Measurements from ENCODE around the gene TTC32. TPM values are rescaled to one million over a fixed set of nuclear protein-coding genes. Genes with fewer than 3 reads are reported as not detected.

TTC32 gene
- total RNA-seq: 40.6 TPM
- 10 to 100 TPM; 24.7 to 39.1 (median 29.2) TPM for polyA plus RNA-seq

DNA sequence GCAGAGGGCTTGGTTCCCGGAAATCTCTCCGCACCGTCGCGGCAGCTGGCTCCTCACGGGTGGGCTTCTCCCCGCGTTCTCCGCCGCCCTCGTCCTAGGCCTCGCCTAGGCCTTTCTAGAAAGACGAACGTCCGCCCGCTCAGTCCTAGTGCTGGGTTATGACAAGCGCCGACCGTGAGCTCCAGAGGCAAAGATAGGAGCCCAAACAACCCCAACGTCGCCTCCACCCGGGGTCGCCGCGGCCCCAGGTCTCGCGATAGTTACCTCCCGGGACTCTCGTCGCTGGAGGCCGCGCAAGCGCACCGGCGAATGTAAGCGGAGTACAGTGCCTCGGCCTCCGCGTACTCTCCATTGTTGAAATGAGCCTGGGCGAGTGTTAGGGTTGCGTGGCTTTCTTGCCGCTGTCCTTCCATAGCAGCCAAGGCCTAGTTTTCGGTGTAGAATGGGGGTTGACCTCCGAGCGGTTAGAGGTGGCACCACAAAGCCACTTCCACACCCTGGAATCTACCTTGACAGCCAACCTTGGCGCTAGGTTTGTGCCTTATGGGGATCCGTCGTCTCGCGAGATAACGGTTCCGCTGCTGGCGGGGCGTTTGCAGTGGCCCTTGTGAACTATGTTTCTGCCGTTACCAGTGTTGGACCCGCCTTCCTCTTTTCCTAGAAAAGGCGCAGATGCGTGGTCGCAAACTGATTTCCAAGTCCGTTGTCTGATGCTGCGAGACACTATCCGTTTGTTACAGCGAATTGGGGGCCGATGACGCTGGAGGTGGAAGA is at the start of gene TTC32:
TTC32 (minus strand) TSS at position 542 of the 774 bp plus-strand sequence; CDS start at position 413, 129 bp downstream.
- peak; percentile 88 to 98 (median 97) for DNase-seq
- ATAC-seq (ENCODE audit: low read depth in 2 of 2): peak; percentile 86
- H3K4me1 ChIP-seq (ENCODE audit: control insufficient read depth, insufficient read depth, low read length, poor library complexity, severe bottlenecking): peaks cover 46% of the 10 kb centered on the region
- Mint-ChIP-seq H3K36me3 (peaks cover 7% of the 10 kb centered on the region), H3K4me3 (peak within 1 kb of the TSS; percentile 93 to 99 (median 97)), H3K27ac (peak within 1 kb of the TSS; percentile 92 to 98 (median 98)), H3K4me1 (peaks cover 6 to 38% (median 28%) of the 10 kb centered on the region in 4 donors), H3K9me3 (peaks cover 0 to 3% (median 0%) of the 10 kb centered on the region in 7 donors), H3K27me3 (peaks cover 15% of the 10 kb centered on the region)
- H3K4me3 ChIP-seq (ENCODE audit: low read depth, low read length): peak within 1 kb of the TSS; percentile 100
- H3K27me3 ChIP-seq (ENCODE audit: control insufficient read depth, insufficient read depth, low read length): peaks cover 2% of the 10 kb centered on the region
- H3K36me3 ChIP-seq (ENCODE audit: control insufficient read depth, insufficient read depth, low read length): peaks cover 8% of the 10 kb centered on the region
- peak within 1 kb of the TSS; percentile 97 for H3K27ac ChIP-seq (ENCODE audit: insufficient read depth, low read length, poor library complexity, severe bottlenecking)
- H3K9me3 ChIP-seq (ENCODE audit: control insufficient read depth in 2 of 2, low read length in 2 of 2): peaks cover 0 to 3% of the 10 kb centered on the region in 2 experiments

DNA sequence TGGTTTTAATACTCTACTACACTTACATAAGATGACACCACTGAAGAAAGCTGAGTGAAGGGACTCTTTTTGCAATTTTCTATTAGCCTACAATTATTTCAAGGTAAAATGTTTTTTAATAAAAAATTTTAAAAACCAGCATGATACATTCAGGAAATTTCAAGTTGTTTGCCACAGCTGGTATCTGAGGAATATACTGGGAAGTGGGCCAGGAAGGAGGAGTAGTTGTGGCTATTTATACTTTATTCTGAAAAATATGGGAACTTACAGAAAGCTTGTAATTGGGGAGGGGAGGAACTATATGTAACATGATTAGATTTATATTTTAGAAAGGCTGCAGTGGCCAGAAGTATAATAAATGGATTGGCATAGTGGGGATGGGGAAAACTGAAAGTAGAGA is 47.3 kb upstream of the TTC32 start:
- peaks cover 27% of the 10 kb centered on the region for H3K36me3 Mint-ChIP-seq
- no peak overlapping the region for H3K27ac Mint-ChIP-seq
- ATAC-seq (ENCODE audit: low read depth in 2 of 2): no peak
- H3K27ac ChIP-seq (ENCODE audit: insufficient read depth, low read length, poor library complexity, severe bottlenecking): no peak overlapping the region
- no peak overlapping the region for H3K4me3 Mint-ChIP-seq
- no peak overlapping the region for H3K4me3 ChIP-seq (ENCODE audit: low read depth, low read length)
- H3K9me3 Mint-ChIP-seq: peaks cover 0 to 3% (median 0%) of the 10 kb centered on the region in 7 donors
- H3K4me1 Mint-ChIP-seq: no peaks in the 10 kb centered on the region
- DNase-seq: no peak
- H3K9me3 ChIP-seq (ENCODE audit: control insufficient read depth in 2 of 2, low read length in 2 of 2): no peaks in the 10 kb centered on the region
- peaks cover 2% of the 10 kb centered on the region for H3K36me3 ChIP-seq (ENCODE audit: control insufficient read depth, insufficient read depth, low read length)
- H3K4me1 ChIP-seq (ENCODE audit: control insufficient read depth, insufficient read depth, low read length, poor library complexity, severe bottlenecking): no peaks in the 10 kb centered on the region
- no peaks in the 10 kb centered on the region for H3K27me3 ChIP-seq (ENCODE audit: control insufficient read depth, insufficient read depth, low read length)
- no peaks in the 10 kb centered on the region for H3K27me3 Mint-ChIP-seq

DNA sequence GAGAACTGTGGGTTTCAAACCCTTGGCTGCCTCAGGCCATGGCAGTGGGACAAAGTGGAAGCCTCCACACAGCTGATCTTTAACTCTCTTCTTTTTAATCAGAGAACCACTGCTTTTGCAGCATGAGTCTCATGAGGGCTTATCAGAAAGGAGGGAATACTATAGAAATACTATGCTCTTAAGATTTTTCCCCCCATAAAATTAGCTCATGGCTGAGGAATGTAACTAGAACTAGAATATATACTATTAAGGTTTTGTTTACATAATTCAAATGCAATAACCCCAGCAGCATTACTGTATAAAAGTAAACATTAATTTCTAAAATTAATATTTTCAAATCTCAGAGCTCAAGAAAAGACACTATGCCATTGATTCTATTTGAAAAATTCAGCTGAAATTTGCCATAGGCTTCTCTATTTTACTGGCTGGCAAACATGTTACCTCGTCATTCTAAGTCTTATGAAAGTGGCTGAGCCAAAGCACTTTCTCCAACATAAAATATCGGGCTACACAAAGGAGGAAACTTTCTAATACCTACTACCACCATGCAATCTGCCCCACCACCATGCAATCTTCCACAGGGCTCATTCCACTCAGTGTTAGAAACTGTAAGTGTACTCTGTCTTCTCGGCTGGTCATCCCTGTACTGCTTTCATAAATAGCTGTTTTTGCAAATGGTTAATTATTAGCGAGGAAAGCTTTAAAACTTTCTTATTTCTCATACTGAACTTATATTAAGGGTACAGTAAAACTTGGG is 45.6 kb upstream of the TTC32 start:
- ATAC-seq (ENCODE audit: low read depth in 2 of 2): no peak
- no peak for DNase-seq
- peaks cover 23% of the 10 kb centered on the region for H3K36me3 Mint-ChIP-seq
- no peaks in the 10 kb centered on the region for H3K4me1 Mint-ChIP-seq
- peaks cover 0 to 1% (median 0%) of the 10 kb centered on the region in 7 donors for H3K9me3 Mint-ChIP-seq
- Histone ChIP-seq H3K36me3 (ENCODE audit: control insufficient read depth, insufficient read depth, low read length) (peaks cover 2% of the 10 kb centered on the region), H3K27me3 (ENCODE audit: control insufficient read depth, insufficient read depth, low read length) (no peaks in the 10 kb centered on the region), H3K4me1 (ENCODE audit: control insufficient read depth, insufficient read depth, low read length, poor library complexity, severe bottlenecking) (no peaks in the 10 kb centered on the region), H3K9me3 (ENCODE audit: control insufficient read depth in 2 of 2, low read length in 2 of 2) (no peaks in the 10 kb centered on the region), H3K4me3 (ENCODE audit: low read depth, low read length) (no peak overlapping the region), H3K27ac (ENCODE audit: insufficient read depth, low read length, poor library complexity, severe bottlenecking) (no peak overlapping the region)
- no peak overlapping the region for H3K4me3 Mint-ChIP-seq
- H3K27ac Mint-ChIP-seq: no peak overlapping the region
- H3K27me3 Mint-ChIP-seq: no peaks in the 10 kb centered on the region

- DNase-seq: no peak
- no peaks in the 10 kb centered on the region for H3K27me3 ChIP-seq (ENCODE audit: control insufficient read depth, insufficient read depth, low read length)
- no peak overlapping the region for H3K4me3 ChIP-seq (ENCODE audit: low read depth, low read length)
- Mint-ChIP-seq H3K4me1 (no peaks in the 10 kb centered on the region), H3K27me3 (no peaks in the 10 kb centered on the region), H3K9me3 (no peaks in the 10 kb centered on the region), H3K36me3 (peaks cover 18% of the 10 kb centered on the region), H3K27ac (no peak overlapping the region), H3K4me3 (no peak overlapping the region)
- no peak for ATAC-seq (ENCODE audit: low read depth in 2 of 2)
- no peaks in the 10 kb centered on the region for H3K9me3 ChIP-seq (ENCODE audit: control insufficient read depth in 2 of 2, low read length in 2 of 2)
- H3K27ac ChIP-seq (ENCODE audit: insufficient read depth, low read length, poor library complexity, severe bottlenecking): no peak overlapping the region
- H3K4me1 ChIP-seq (ENCODE audit: control insufficient read depth, insufficient read depth, low read length, poor library complexity, severe bottlenecking): no peaks in the 10 kb centered on the region
- peaks cover 2% of the 10 kb centered on the region for H3K36me3 ChIP-seq (ENCODE audit: control insufficient read depth, insufficient read depth, low read length)
Observed at GRCh38 chr2:19944205-19944845, 42.5 kb upstream of the TTC32 start.

GRCh38 chr2:19943189-19943588 is 41.4 kb upstream of the TTC32 start:
- Histone ChIP-seq H3K36me3 (ENCODE audit: control insufficient read depth, insufficient read depth, low read length) (peaks cover 2% of the 10 kb centered on the region), H3K4me3 (ENCODE audit: low read depth, low read length) (no peak overlapping the region), H3K9me3 (ENCODE audit: control insufficient read depth in 2 of 2, low read length in 2 of 2) (no peaks in the 10 kb centered on the region), H3K27me3 (ENCODE audit: control insufficient read depth, insufficient read depth, low read length) (no peaks in the 10 kb centered on the region), H3K4me1 (ENCODE audit: control insufficient read depth, insufficient read depth, low read length, poor library complexity, severe bottlenecking) (no peaks in the 10 kb centered on the region), H3K27ac (ENCODE audit: insufficient read depth, low read length, poor library complexity, severe bottlenecking) (no peak overlapping the region)
- ATAC-seq (ENCODE audit: low read depth in 2 of 2) (no peak), DNase-seq (no peak)
- no peak overlapping the region for H3K27ac Mint-ChIP-seq
- H3K36me3 Mint-ChIP-seq: peaks cover 17% of the 10 kb centered on the region
- H3K27me3 Mint-ChIP-seq: no peaks in the 10 kb centered on the region
- H3K9me3 Mint-ChIP-seq: no peaks in the 10 kb centered on the region
- H3K4me3 Mint-ChIP-seq: no peak overlapping the region
- H3K4me1 Mint-ChIP-seq: no peaks in the 10 kb centered on the region

- no peak overlapping the region for H3K27ac ChIP-seq (ENCODE audit: insufficient read depth, low read length, poor library complexity, severe bottlenecking)
- ATAC-seq (ENCODE audit: low read depth in 2 of 2) (no peak), DNase-seq (no peak)
- Mint-ChIP-seq H3K9me3 (no peaks in the 10 kb centered on the region), H3K4me3 (peak overlapping the region in 1 of 4 donors; percentile 61), H3K4me1 (no peaks in the 10 kb centered on the region), H3K36me3 (peaks cover 24% of the 10 kb centered on the region), H3K27me3 (no peaks in the 10 kb centered on the region), H3K27ac (no peak overlapping the region)
- H3K27me3 ChIP-seq (ENCODE audit: control insufficient read depth, insufficient read depth, low read length): no peaks in the 10 kb centered on the region
- peaks cover 10% of the 10 kb centered on the region for H3K36me3 ChIP-seq (ENCODE audit: control insufficient read depth, insufficient read depth, low read length)
- no peaks in the 10 kb centered on the region for H3K4me1 ChIP-seq (ENCODE audit: control insufficient read depth, insufficient read depth, low read length, poor library complexity, severe bottlenecking)
- H3K9me3 ChIP-seq (ENCODE audit: control insufficient read depth in 2 of 2, low read length in 2 of 2): no peaks in the 10 kb centered on the region
- H3K4me3 ChIP-seq (ENCODE audit: low read depth, low read length): no peak overlapping the region
Observed at GRCh38 chr2:19942199-19942598, 40.4 kb upstream of the TTC32 start.

DNA sequence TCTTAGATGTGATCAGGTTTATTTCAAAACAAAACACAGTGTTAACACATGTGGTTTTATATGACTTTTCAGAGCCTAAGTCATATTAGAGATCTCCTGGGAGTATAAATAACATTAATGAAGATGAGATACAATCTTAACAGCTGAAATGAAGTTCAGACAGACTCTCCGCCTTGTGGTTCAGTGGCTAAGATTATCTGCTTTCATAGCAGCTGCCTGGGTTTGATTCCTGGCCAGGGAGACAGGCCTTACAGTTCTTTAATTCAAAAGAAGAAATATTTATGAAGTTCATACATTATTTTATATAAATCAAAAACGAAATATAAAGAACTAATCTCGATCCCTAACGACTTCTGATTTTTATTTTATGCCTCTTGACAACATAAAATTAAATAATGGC is 35.2 kb upstream of the TTC32 start:
- DNase-seq: no peak
- Histone ChIP-seq H3K9me3 (ENCODE audit: control insufficient read depth in 2 of 2, low read length in 2 of 2) (no peaks in the 10 kb centered on the region), H3K4me1 (ENCODE audit: control insufficient read depth, insufficient read depth, low read length, poor library complexity, severe bottlenecking) (no peaks in the 10 kb centered on the region), H3K27ac (ENCODE audit: insufficient read depth, low read length, poor library complexity, severe bottlenecking) (no peak overlapping the region), H3K36me3 (ENCODE audit: control insufficient read depth, insufficient read depth, low read length) (peaks cover 21% of the 10 kb centered on the region), H3K4me3 (ENCODE audit: low read depth, low read length) (no peak overlapping the region), H3K27me3 (ENCODE audit: control insufficient read depth, insufficient read depth, low read length) (no peaks in the 10 kb centered on the region)
- Mint-ChIP-seq H3K36me3 (peaks cover 29% of the 10 kb centered on the region), H3K27me3 (no peaks in the 10 kb centered on the region), H3K4me1 (no peaks in the 10 kb centered on the region), H3K9me3 (no peaks in the 10 kb centered on the region), H3K27ac (no peak overlapping the region), H3K4me3 (no peak overlapping the region)
- ATAC-seq (ENCODE audit: low read depth in 2 of 2): no peak
